Activated CD4-positive, CD25-positive, alpha-beta regulatory T cell treated with anti-CD3 and anti-CD28 coated beads, Interleukin-2, amount 50 U/mL, for 24 hours (primary cell): Measurements from ENCODE around the gene ZNF98.

Experiments used
- ATAC-seq, 2 donors: fragments of 150-1000 bp; cut with Tn5 transposase; one replicate each; pipeline ENCODE4 v1.10.0; 2021; ENCODE audit warnings: mild to moderate bottlenecking in 1 of 2, moderate library complexity in 1 of 2

The ZNF98 gene

GRCh38 chr19:22422211-22422610, at the start of gene ZNF98:
Gene ZNF98, minus strand, starts transcription at chr19:22422346. Its CDS starts 122 bp downstream, at chr19:22422224.
- ATAC-seq = no peak

GRCh38 chr19:22446605-22447004, 24.5 kb upstream of the ZNF98 start:
- no peak for ATAC-seq

GRCh38 chr19:22438011-22438410, 15.9 kb upstream of the ZNF98 start:
- ATAC-seq = no peak

- ATAC-seq = no peak
Measured at GRCh38 chr19:22427960-22428913, 6.1 kb upstream of the ZNF98 start.

GRCh38 chr19:22427547-22427946, 5.4 kb upstream of the ZNF98 start:
- ATAC-seq = no peak

- ATAC-seq = no peak
Measured at GRCh38 chr19:22426901-22427300, 4.8 kb upstream of the ZNF98 start.

GRCh38 chr19:22421797-22422196, 349 bp downstream of the ZNF98 start:
- no peak for ATAC-seq

- no peak for ATAC-seq
Measured at GRCh38 chr19:22354665-22355064, 67.5 kb downstream of the ZNF98 start.
